DOHH2 (cell line): ENCODE results near the gene CDSN.

Experiments used
- CTCF ChIP-seq: fragments of 200-600 bp; sonication (generic); IDR thresholded peaks from one replicate; pipeline ENCODE4 v1.5.1; 2014; ENCODE audit warnings: antibody characterized with exemption, mild to moderate bottlenecking, low read depth, low read length; ENCODE audit not compliant: poor library complexity, severe bottlenecking
- EZH2phosphoT487 ChIP-seq: fragments of 200-600 bp; sonication (generic); IDR thresholded peaks from 2 replicates; pipeline ENCODE4 v1.6.1; 2017; ENCODE audit warnings: borderline replicate concordance, mild to moderate bottlenecking, antibody characterized with exemption, low read length, moderate library complexity, mixed read lengths

GRCh38 chr6:31074401-31074800, 45.8 kb downstream of the CDSN start:
- no peak for TF ChIP-seq CTCF
- TF ChIP-seq EZH2phosphoT487, result no peak
